CD4-positive, alpha-beta T cell treated with Interleukin-1 beta for 1 hour (primary cell): Measurements from ENCODE around the gene ADAM29.
"Not testable (repeated sequence)": the region's sequence is repeated elsewhere in the genome, so short reads cannot be mapped to it uniquely, and the experiment has no call there.

Experiments
- DNase-seq, 2 donors: peaks; one replicate each; pipeline ENCODE4 v3.0.0-alpha.2; 2020 to 2022

The ADAM29 gene

DNA sequence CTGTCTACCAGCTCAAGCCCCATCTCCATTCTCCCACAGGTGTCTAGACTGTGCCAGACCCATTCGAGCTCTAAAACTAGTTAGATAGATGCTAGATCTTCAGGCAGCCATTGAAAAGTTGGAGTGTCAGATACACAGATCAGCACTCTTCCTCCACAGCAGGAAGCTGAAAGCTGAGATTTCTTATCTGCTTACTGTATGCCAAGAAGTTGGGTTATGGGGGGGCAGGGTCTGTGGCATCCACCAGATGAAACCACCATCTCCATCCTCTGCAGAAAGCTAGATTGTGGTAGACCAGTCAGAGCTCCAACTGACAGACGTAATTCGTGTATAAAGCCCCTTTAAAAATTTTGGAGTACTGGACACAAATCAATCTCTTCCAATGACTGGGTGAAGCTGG is 54.8 kb downstream of the ADAM29 start:
- no peak for DNase-seq

GRCh38 chr4:174973336-174973735 is 55.2 kb downstream of the ADAM29 start:
- DNase-seq, result no peak

DNA sequence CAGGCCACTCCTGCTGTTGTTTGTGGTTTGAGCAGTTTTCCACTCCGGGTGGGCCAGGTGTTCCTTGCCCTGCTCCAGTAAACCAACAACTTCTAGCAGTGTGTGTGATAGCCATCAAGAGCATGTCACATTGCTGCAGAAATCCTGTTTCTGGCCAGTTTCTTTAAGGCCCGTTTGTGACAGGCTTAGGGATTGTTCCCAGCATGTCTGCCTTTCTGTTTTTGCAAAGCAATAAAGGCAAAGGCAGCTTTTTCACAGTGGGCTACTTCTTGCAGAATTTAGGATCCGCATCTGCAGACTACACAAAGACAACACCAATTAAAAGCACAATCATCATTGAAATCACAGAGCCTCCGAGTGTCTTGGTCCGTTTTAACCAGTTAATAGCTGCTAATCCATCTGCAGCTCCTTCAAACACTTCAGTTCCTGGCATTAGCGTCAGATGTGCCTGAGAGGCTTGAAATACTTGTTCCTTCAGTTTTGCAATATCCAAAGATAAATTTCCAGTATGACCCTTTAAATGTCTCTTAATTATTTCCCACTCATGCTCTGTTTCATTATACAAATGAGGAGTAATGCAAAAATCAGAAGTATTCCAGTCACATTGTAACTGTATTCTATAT is 65.1 kb downstream of the ADAM29 start:
- no peak for DNase-seq

DNA sequence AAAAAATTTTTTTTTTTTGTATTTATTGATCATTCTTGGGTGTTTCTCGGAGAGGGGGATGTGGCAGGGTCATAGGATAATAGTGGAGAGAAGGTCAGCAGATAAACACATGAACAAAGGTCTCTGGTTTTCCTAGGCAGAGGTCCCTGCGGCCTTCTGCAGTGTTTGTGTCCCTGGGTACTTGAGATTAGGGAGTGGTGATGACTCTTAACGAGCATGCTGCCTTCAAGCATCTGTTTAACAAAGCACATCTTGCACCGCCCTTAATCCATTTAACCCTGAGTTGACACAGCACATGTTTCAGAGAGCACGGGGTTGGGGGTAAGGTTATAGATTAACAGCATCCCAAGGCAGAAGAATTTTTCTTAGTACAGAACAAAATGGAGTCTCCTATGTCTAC is 65.7 kb downstream of the ADAM29 start:
- DNase-seq, result not testable (repeated sequence)

DNA sequence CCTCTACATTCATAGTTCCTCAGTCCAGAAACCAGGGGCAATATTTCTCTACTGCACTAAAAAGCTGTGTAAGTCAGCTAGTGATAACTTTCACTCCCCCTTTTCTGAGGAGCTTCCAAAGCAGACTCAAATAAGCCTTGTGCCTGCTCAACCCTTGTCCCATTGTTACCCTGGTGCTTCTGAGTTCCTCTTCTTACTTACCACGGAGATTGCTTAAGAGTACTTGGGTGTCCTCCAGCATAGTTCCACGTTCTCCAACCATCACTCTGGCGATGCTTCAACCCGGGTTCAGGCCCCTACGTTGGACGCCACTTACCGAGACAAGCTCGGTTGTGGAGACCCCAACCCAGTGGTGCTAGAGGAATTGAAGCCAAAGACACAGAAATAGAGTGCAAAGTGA is 71.6 kb downstream of the ADAM29 start:
- DNase-seq, result no peak

DNA sequence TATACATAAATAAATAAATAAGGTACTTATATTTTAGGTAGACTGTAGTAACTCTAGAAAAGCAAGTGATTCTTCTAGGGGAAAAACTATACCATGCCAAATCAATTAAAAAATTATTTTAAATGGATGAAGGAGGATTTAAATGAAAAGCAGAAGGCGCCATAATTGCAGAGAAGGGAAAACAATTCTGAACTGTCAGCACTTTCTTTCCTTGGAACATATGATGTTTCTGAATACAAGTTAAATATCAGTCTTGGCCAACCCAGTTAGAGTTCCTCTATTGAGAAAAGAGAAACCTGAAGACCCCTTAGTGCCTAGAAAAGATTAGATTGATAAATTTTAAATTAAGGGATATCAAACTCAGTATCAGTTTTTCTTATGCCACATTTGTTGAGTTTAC is 75.8 kb downstream of the ADAM29 start:
- no peak for DNase-seq

DNA sequence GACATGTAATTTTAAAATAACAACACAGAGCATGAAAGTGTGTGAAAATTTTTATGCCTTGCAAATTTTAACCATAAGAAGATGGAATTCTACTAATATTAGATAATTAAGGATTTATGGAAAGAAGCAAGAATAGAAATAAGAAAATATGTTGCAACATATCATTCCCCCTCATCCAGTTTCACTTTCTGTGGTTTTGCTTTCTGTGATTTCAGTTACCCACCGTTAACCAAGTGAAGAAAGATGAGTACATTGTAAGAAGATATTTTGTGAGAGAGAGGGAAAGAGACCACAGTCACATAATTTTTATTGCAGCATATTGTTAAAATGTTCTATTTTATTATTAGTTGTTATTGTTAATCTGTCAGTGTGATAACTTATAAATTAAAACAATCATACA is 77.9 kb downstream of the ADAM29 start:
- no peak for DNase-seq

DNA sequence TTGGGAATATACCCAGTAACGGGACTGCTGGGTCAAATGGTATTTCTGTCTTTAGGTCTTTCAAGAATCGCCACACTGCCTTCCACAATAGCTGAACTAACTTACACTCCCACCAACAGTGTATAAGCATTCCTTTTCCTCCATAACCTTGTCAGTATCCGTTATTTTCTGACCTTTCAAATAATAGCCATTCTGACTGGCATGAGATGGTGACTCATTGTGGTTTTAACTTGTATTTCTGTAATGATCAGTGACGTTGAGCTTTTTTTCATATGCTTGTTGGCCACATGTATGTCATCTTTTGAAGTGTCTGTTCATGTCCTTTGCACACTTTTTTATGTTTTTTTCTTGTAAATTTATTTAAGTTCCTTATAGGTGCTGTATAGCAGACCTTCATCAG is 81.2 kb downstream of the ADAM29 start:
- DNase-seq, result no peak

DNA sequence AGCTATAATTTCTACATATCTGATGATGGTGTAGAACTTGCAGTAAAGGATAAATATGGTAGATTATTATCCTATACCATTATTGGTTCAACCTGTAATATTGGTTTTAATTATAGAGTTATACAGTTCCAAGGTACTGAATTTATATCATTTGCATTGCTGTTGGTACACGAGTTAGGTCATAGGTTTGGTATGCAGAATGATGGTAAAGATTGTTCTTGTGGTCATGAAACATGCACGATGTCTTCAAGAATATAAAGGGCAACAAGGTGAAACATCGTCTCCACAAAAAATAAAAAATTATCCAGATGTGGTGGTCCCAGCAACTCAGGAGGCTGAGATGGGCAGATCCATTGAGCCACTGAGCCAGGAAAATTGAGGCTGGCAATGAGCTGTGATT is 99.6 kb downstream of the ADAM29 start:
- no peak for DNase-seq

DNA sequence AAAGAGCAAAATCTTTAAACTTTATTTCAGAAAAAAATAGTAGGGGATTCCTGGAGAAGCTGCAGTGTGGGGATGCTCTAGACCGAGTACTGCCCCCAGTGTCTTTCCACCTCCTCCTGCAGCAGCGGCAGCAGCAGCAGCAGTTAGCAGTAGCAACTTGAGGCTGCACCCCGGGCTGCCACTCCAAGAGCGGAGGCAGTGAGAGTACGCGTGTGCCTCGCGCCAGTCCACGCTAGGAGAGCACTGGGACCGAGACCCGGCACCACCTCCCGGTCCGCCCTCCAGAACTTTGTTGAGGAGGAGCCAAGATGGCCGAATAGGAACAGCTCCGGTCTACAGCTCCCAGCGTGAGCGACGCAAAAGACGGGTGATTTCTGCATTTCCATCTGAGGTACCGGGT is 101.3 kb downstream of the ADAM29 start:
- not testable (repeated sequence) for DNase-seq
